SH-SY5Y (cell line): ENCODE measurements around the gene SLC4A4.

Experiments
- GATA2 ChIP-seq: IDR thresholded peaks from 2 replicates; pipeline ENCODE4 v1.6.1; 2011; ENCODE audit warnings: mild to moderate bottlenecking, low read depth, low read length
- GATA3 ChIP-seq: IDR thresholded peaks from 2 replicates; pipeline ENCODE4 v1.6.1; 2011; ENCODE audit warnings: low read depth, mild to moderate bottlenecking, low read length, moderate library complexity

- TF ChIP-seq GATA2: no peak
- TF ChIP-seq GATA3: no peak
Measured at GRCh38 chr4:71303287-71303686, 35.5 kb upstream of the SLC4A4 start.
